WTC11 (cell line): ENCODE results near the gene TRIM13.

Experiments used
- CREB1 ChIP-seq: sonication (generic); formaldehyde crosslinking; IDR thresholded peaks from 2 replicates; pipeline ENCODE4 v1.8.0; 2023; ENCODE audit warnings: mild to moderate bottlenecking, missing genetic modification reagents
- CTCF ChIP-seq: fragments of 200-600 bp; IDR thresholded peaks from 2 replicates; pipeline ENCODE4 v1.8.0; 2022; ENCODE audit warnings: antibody characterized with exemption
- FOXP1 ChIP-seq: sonication (generic); formaldehyde crosslinking; IDR thresholded peaks from 2 replicates; pipeline ENCODE4 v1.8.0; 2022; ENCODE audit warnings: missing genetic modification reagents, mild to moderate bottlenecking, moderate library complexity, borderline replicate concordance
- GABPB1 ChIP-seq: sonication (generic); formaldehyde crosslinking; IDR thresholded peaks from 2 replicates; pipeline ENCODE4 v1.8.1; 2023; ENCODE audit warnings: mild to moderate bottlenecking, missing genetic modification reagents
- MLX ChIP-seq: sonication (generic); formaldehyde crosslinking; IDR thresholded peaks from 2 replicates; pipeline ENCODE4 v1.8.1; 2023; ENCODE audit warnings: mild to moderate bottlenecking, missing genetic modification reagents, moderate library complexity
- ZNF317 ChIP-seq: sonication (generic); formaldehyde crosslinking; IDR thresholded peaks from 2 replicates; pipeline ENCODE4 v1.8.1; 2023; ENCODE audit warnings: low read depth, mild to moderate bottlenecking, moderate library complexity, missing genetic modification reagents, borderline replicate concordance
- ZNF423 ChIP-seq: fragments of 250-450 bp; sonication (Bioruptor Pico); IDR thresholded peaks from 2 replicates; pipeline ENCODE4 v2.1.2; 2022; ENCODE audit warnings: mild to moderate bottlenecking, moderate library complexity

GRCh38 chr13:49956131-49956530, 40.7 kb upstream of the TRIM13 start:
- TF ChIP-seq CTCF (no peak), MLX (CRISPR knock-in tag) (no peak), CREB1 (CRISPR knock-in tag) (no peak), ZNF423 (CRISPR knock-in tag) (no peak), ZNF317 (CRISPR knock-in tag) (no peak), GABPB1 (CRISPR knock-in tag) (no peak), FOXP1 (no peak)
